Large intestine (tissue), 3 donors: ENCODE data around the gene TALDO1. TPM values are rescaled to one million over a fixed set of nuclear protein-coding genes. Genes with fewer than 3 reads are reported as not detected.
A peak's percentile ranks its signal among the peaks of the same experiment; 100 is the strongest.

ENCODE experiments used
- DNase-seq, 2 donors: peaks; one replicate each; pipeline versions ENCODE4 v3.0.0 to v3.0.0-alpha.2; 2013
- H3K27ac ChIP-seq: one replicate; pipeline ENCODE4 v1.5.1; 2013; ENCODE audit warnings: low read length
- H3K27me3 ChIP-seq: 2 replicates; pipeline ENCODE4 v1.6.1; 2013; ENCODE audit warnings: low read length; ENCODE audit not compliant: control insufficient read depth, insufficient read depth
- H3K36me3 ChIP-seq: 2 replicates; pipeline ENCODE4 v1.6.1; 2013; ENCODE audit warnings: low read length; ENCODE audit not compliant: control insufficient read depth, insufficient read depth
- H3K4me1 ChIP-seq: one replicate; pipeline ENCODE4 v1.6.1; 2013; ENCODE audit warnings: low read length; ENCODE audit not compliant: control insufficient read depth, insufficient read depth
- H3K4me3 ChIP-seq: one replicate; pipeline ENCODE4 v1.5.1; 2013; ENCODE audit warnings: low read length
- H3K9me3 ChIP-seq: one replicate; pipeline ENCODE4 v1.6.1; 2013; ENCODE audit warnings: mild to moderate bottlenecking, low read depth, low read length, moderate library complexity; ENCODE audit not compliant: control insufficient read depth
- WGBS: methylation state at CpG from one replicate; pipeline ENCODE4 v1.1.5; 2013; ENCODE audit warnings: low lambda C conversion rate; ENCODE audit not compliant: insufficient coverage; 5-methylcytosine and 5-hydroxymethylcytosine counted together
- polyA plus RNA-seq: library from polyadenylated mRNA; unstranded; fragments of 120-200 nt; gene quantifications from one replicate; pipeline ENCODE4 v1.2.1, GENCODE V29; 2013

Gene TALDO1
- polyA plus RNA-seq, 1 donor = 92.4 TPM

- DNase-seq = no peak
- no CpG with 5 or more reads among the region's 19 CpGs for WGBS
- Histone ChIP-seq H3K4me3 (no peak overlapping the region), H3K27ac (no peak overlapping the region), H3K36me3 (peaks cover 60% of the 10 kb centered on the region), H3K4me1 (peaks cover 62% of the 10 kb centered on the region), H3K9me3 (peaks cover 8% of the 10 kb centered on the region), H3K27me3 (peaks cover 34% of the 10 kb centered on the region)
Observed at GRCh38 chr11:724049-724777, 23.1 kb upstream of the TALDO1 start.

GRCh38 chr11:724778-725386, 22.4 kb upstream of the TALDO1 start:
- H3K4me1 ChIP-seq = peaks cover 66% of the 10 kb centered on the region
- no CpG with 5 or more reads among the region's 18 CpGs for WGBS
- peaks cover 31% of the 10 kb centered on the region for H3K27me3 ChIP-seq
- DNase-seq = peak in 1 of 2 donors; percentile 3
- H3K9me3 ChIP-seq = peaks cover 8% of the 10 kb centered on the region
- no peak overlapping the region for H3K4me3 ChIP-seq
- no peak overlapping the region for H3K27ac ChIP-seq
- H3K36me3 ChIP-seq = peaks cover 53% of the 10 kb centered on the region

GRCh38 chr11:725624-726202, 21.6 kb upstream of the TALDO1 start:
- peaks cover 63% of the 10 kb centered on the region for H3K4me1 ChIP-seq
- H3K27me3 ChIP-seq = peaks cover 26% of the 10 kb centered on the region
- H3K27ac ChIP-seq = peak overlapping the region; percentile 60
- no peak overlapping the region for H3K4me3 ChIP-seq
- peak in 1 of 2 donors; percentile 38 for DNase-seq
- H3K9me3 ChIP-seq = peaks cover 8% of the 10 kb centered on the region
- no CpG with 5 or more reads among the region's 53 CpGs for WGBS
- H3K36me3 ChIP-seq = peaks cover 47% of the 10 kb centered on the region

- peak; percentile 85 to 94 for DNase-seq
- Histone ChIP-seq H3K27me3 (peaks cover 19% of the 10 kb centered on the region), H3K4me1 (peaks cover 56% of the 10 kb centered on the region), H3K4me3 (peak overlapping the region; percentile 7), H3K27ac (peak overlapping the region; percentile 60), H3K36me3 (peaks cover 39% of the 10 kb centered on the region), H3K9me3 (peaks cover 6% of the 10 kb centered on the region)
- no CpG with 5 or more reads among the region's 61 CpGs for WGBS
Observed at GRCh38 chr11:726278-727220, 20.7 kb upstream of the TALDO1 start.

- WGBS = no CpG with 5 or more reads among the region's 12 CpGs
- no peak for DNase-seq
- H3K4me1 ChIP-seq = peaks cover 48% of the 10 kb centered on the region
Observed at GRCh38 chr11:727281-727701, 20.0 kb upstream of the TALDO1 start.

GRCh38 chr11:727859-728748, 19.2 kb upstream of the TALDO1 start:
- Histone ChIP-seq H3K9me3 (peaks cover 4% of the 10 kb centered on the region), H3K4me1 (peaks cover 45% of the 10 kb centered on the region), H3K27me3 (peaks cover 9% of the 10 kb centered on the region), H3K36me3 (peaks cover 32% of the 10 kb centered on the region), H3K27ac (peak overlapping the region; percentile 61), H3K4me3 (no peak overlapping the region)
- WGBS = no CpG with 5 or more reads among the region's 31 CpGs
- DNase-seq = peak; percentile 79 to 80

More at GRCh38 chr11:727281-727701, 20.0 kb upstream of the TALDO1 start:
- Histone ChIP-seq H3K9me3 (peaks cover 5% of the 10 kb centered on the region), H3K4me3 (no peak overlapping the region), H3K27ac (peak overlapping the region; percentile 61), H3K27me3 (peaks cover 13% of the 10 kb centered on the region), H3K36me3 (peaks cover 37% of the 10 kb centered on the region)

- DNase-seq = no peak
- H3K4me3 ChIP-seq = no peak overlapping the region
- H3K27me3 ChIP-seq = peaks cover 8% of the 10 kb centered on the region
- peaks cover 25% of the 10 kb centered on the region for H3K36me3 ChIP-seq
- peaks cover 41% of the 10 kb centered on the region for H3K4me1 ChIP-seq
- no CpG with 5 or more reads among the region's 15 CpGs for WGBS
- peaks cover 4% of the 10 kb centered on the region for H3K9me3 ChIP-seq
- H3K27ac ChIP-seq = no peak overlapping the region
Observed at GRCh38 chr11:728901-729491, 18.3 kb upstream of the TALDO1 start.

GRCh38 chr11:729492-730074, 17.7 kb upstream of the TALDO1 start:
- Histone ChIP-seq H3K36me3 (peaks cover 19% of the 10 kb centered on the region), H3K4me1 (peaks cover 35% of the 10 kb centered on the region), H3K27me3 (peaks cover 8% of the 10 kb centered on the region), H3K9me3 (peaks cover 4% of the 10 kb centered on the region), H3K27ac (no peak overlapping the region), H3K4me3 (no peak overlapping the region)
- DNase-seq = no peak
- no CpG with 5 or more reads among the region's 17 CpGs for WGBS

- Histone ChIP-seq H3K9me3 (no peaks in the 10 kb centered on the region), H3K27ac (no peak overlapping the region), H3K27me3 (peaks cover 4% of the 10 kb centered on the region), H3K4me1 (peaks cover 12% of the 10 kb centered on the region), H3K36me3 (no peaks in the 10 kb centered on the region), H3K4me3 (no peak overlapping the region)
- no peak for DNase-seq
- 100% methylated on average over 1 of the region's 20 CpGs for WGBS
Observed at GRCh38 chr11:733072-733471, 14.2 kb upstream of the TALDO1 start.
